H1 (cell line): Measurements from ENCODE around the gene RAPH1. TPM values are rescaled to one million over a fixed set of nuclear protein-coding genes. Genes with fewer than 3 reads are reported as not detected.

Experiments
- ASH2L ChIP-seq: fragments of 200-600, 300-600 bp; sonication (generic); IDR thresholded peaks from one replicate; pipeline ENCODE4 v1.7.1; 2017; ENCODE audit warnings: low read length
- BRCA1 ChIP-seq: IDR thresholded peaks from 2 replicates; pipeline ENCODE4 v1.6.1; 2012; ENCODE audit warnings: low read depth, low read length, improper control_type of control experiment
- PHF8 ChIP-seq: fragments of 200-600 bp; sonication (generic); conservative IDR thresholded peaks from 2 replicates; pipeline ENCODE4 v1.7.1; 2012; ENCODE audit warnings: low read depth, mild to moderate bottlenecking, inconsistent platforms, low read length, moderate library complexity
- RNF2 ChIP-seq: fragments of 200-900, 300-1000 bp; sonication (generic); IDR thresholded peaks from 2 replicates; pipeline ENCODE4 v1.7.1; 2016; ENCODE audit warnings: borderline replicate concordance, low read depth, mild to moderate bottlenecking, antibody characterized with exemption, low read length; ENCODE audit not compliant: poor library complexity, severe bottlenecking; ENCODE audit errors: missing control alignments
- SIN3A ChIP-seq, 2 experiments: IDR thresholded peaks in 1 of 2; conservative IDR thresholded peaks in 1 of 2; 2 replicates each; pipeline ENCODE4 v1.6.1; 2011 to 2012; ENCODE audit warnings: low read length in 2 of 2, improper control_type of control experiment in 1 of 2, low read depth in 1 of 2, mild to moderate bottlenecking in 1 of 2
- polyA plus RNA-seq, 7 experiments: library from polyadenylated mRNA; depleted of rRNA in 3 of 7; stranded (reverse) in 5 of 7; unstranded in 2 of 7; fragments of >200 nt in 5 of 7; fragments of 200-250 nt in 2 of 7; gene quantifications; 1 replicate in 5 of 7; 2 replicates in 1 of 7; 4 replicates in 1 of 7; pipeline versions ENCODE4 v1.2.1 to v1.2.3, GENCODE V29; 2011 to 2013; ENCODE audit warnings: missing spikeins in 2 of 7, mixed read lengths in 2 of 7
- total RNA-seq: library from RNA; stranded (reverse); fragmentation: NEBNext Ultra II Directional; extraction: Animal tissue kit (Norgen Biotek cat#: 25700); gene quantifications from 2 replicates; pipeline ENCODE4 v1.2.1, GENCODE V29; 2021

RAPH1 gene
- total and polyA plus RNA-seq, 2 of the 8 experiments (the other 6 are each of a cell fraction or from before 2014, with no cell fraction given): 3.8 to 27.4 TPM

GRCh38 chr2:203574824-203575223 lies 39.7 kb upstream of the RAPH1 start (continued):
- no peak for TF ChIP-seq SIN3A (conservative IDR thresholded peaks at IDR 0.05 in 1 of 2, IDR thresholded peaks at IDR 0.05 in 1 of 2; ENCODE audit: low read depth in 1 of 2, low read length in 2 of 2)
- no peak for TF ChIP-seq PHF8
- no peak for TF ChIP-seq RNF2
- no peak for TF ChIP-seq BRCA1
- no peak for TF ChIP-seq ASH2L
